ENCODE measurements around the gene KCNH3. TPM values are rescaled to one million over a fixed set of nuclear protein-coding genes. Genes with fewer than 3 reads are reported as not detected.

The KCNH3 gene
- polyA plus RNA-seq, 1 donor (not counting 4 experiments of a cell fraction or from before 2014, with no cell fraction given), result 0.08 TPM

DNA sequence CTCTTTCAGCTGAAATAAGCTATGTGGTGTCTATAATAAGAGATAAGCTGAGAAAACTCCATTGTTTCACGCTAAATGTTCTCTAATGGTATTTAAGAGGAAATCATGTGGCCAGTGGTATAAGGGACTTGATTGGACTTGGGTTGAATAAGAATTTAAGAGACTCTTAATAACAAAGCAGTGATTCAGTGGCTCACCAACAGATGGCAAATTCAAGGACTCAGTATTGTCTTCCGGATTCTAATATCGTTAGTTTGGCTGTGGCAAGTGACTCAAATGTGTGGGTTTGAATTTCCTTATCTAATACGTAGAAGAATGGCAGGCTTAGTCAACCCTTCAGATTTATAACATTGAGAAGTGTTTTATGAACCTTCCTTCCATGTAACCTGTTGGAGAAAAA, 49.1 kb upstream of the KCNH3 start:
- H4K20me1 ChIP-seq (ENCODE audit: control insufficient read depth, extremely low read depth, insufficient read depth, low read length), result no peaks in the 10 kb centered on the region
- no peaks in the 10 kb centered on the region for H3K9me3 ChIP-seq (ENCODE audit: control insufficient read depth, low read depth, low read length)
- H3K79me2 ChIP-seq (ENCODE audit: control insufficient read depth, insufficient read depth, low read length), result no peaks in the 10 kb centered on the region
- TF ChIP-seq EZH2 (IDR thresholded peaks at IDR 0.05; ENCODE audit: low read length), result no peak
- peak in 1 of 3 experiments; percentile 18 for TF ChIP-seq CTCF (optimal IDR thresholded peaks at IDR 0.05 in 1 of 3, IDR thresholded peaks at IDR 0.05 in 1 of 3, conservative IDR thresholded peaks at IDR 0.05 in 1 of 3; ENCODE audit: extremely low read depth in 1 of 3, insufficient read depth in 2 of 3, low read length in 3 of 3)
- H3K9ac ChIP-seq (ENCODE audit: control insufficient read depth, extremely low read depth, insufficient read depth, low read length), result peak overlapping the region; percentile 28
- dilution Hi-C loops (cut with MboI; ENCODE audit: extremely low pct_ligation_motif_present, low sequenced_read_pairs), result no loop called here
- H3K36me3 ChIP-seq (ENCODE audit: control insufficient read depth in 2 of 2, extremely low read depth in 1 of 2, insufficient read depth in 2 of 2, low read length in 2 of 2), result peaks cover 0 to 2% of the 10 kb centered on the region in 2 experiments
- FAIRE-seq (peak; percentile 81), DNase-seq (ENCODE audit: low read depth, low spot score) (no peak)
- H3K27ac ChIP-seq (ENCODE audit: control insufficient read depth, insufficient read depth, low read length), result peak overlapping the region; percentile 58
- peak overlapping the region; percentile 32 for H3K4me2 ChIP-seq (ENCODE audit: control insufficient read depth, extremely low read depth, insufficient read depth, low read depth, low read length)
- no peaks in the 10 kb centered on the region for H3K9me1 ChIP-seq (ENCODE audit: control insufficient read depth, extremely low read depth, insufficient read depth, low read length)
- H3K4me3 ChIP-seq (ENCODE audit: control insufficient read depth in 2 of 3, extremely low read depth in 1 of 3, insufficient read depth in 2 of 3, low read depth in 1 of 3, low read length in 3 of 3), result peak overlapping the region in 1 of 3 experiments; percentile 25
- H3K27me3 ChIP-seq (ENCODE audit: control insufficient read depth, extremely low read depth, insufficient read depth, low read length), result no peaks in the 10 kb centered on the region
- H2AFZ ChIP-seq (ENCODE audit: control insufficient read depth, low read length), result no peak overlapping the region
- H3K4me1 ChIP-seq (ENCODE audit: control insufficient read depth, extremely low read depth, insufficient read depth, low read length), result peaks cover 42% of the 10 kb centered on the region

GRCh38 chr12:49491823-49492222, 47.0 kb upstream of the KCNH3 start:
- no peak for FAIRE-seq
- Histone ChIP-seq H4K20me1 (ENCODE audit: control insufficient read depth, extremely low read depth, insufficient read depth, low read length) (no peaks in the 10 kb centered on the region), H3K9ac (ENCODE audit: control insufficient read depth, extremely low read depth, insufficient read depth, low read length) (no peak overlapping the region), H2AFZ (ENCODE audit: control insufficient read depth, low read length) (no peak overlapping the region), H3K79me2 (ENCODE audit: control insufficient read depth, insufficient read depth, low read length) (no peaks in the 10 kb centered on the region), H3K27ac (ENCODE audit: control insufficient read depth, insufficient read depth, low read length) (peak overlapping the region; percentile 60), H3K36me3 (ENCODE audit: control insufficient read depth in 2 of 2, extremely low read depth in 1 of 2, insufficient read depth in 2 of 2, low read length in 2 of 2) (peaks cover 2 to 6% of the 10 kb centered on the region in 2 experiments), H3K9me3 (ENCODE audit: control insufficient read depth, low read depth, low read length) (no peaks in the 10 kb centered on the region), H3K9me1 (ENCODE audit: control insufficient read depth, extremely low read depth, insufficient read depth, low read length) (no peaks in the 10 kb centered on the region), H3K4me1 (ENCODE audit: control insufficient read depth, extremely low read depth, insufficient read depth, low read length) (peaks cover 42% of the 10 kb centered on the region), H3K4me3 (ENCODE audit: control insufficient read depth in 2 of 3, extremely low read depth in 1 of 3, insufficient read depth in 2 of 3, low read depth in 1 of 3, low read length in 3 of 3) (no peak overlapping the region), H3K27me3 (ENCODE audit: control insufficient read depth, extremely low read depth, insufficient read depth, low read length) (no peaks in the 10 kb centered on the region), H3K4me2 (ENCODE audit: control insufficient read depth, extremely low read depth, insufficient read depth, low read depth, low read length) (peak overlapping the region; percentile 4)
- TF ChIP-seq EZH2 (IDR thresholded peaks at IDR 0.05; ENCODE audit: low read length) (no peak), CTCF (optimal IDR thresholded peaks at IDR 0.05 in 1 of 3, IDR thresholded peaks at IDR 0.05 in 1 of 3, conservative IDR thresholded peaks at IDR 0.05 in 1 of 3; ENCODE audit: extremely low read depth in 1 of 3, insufficient read depth in 2 of 3, low read length in 3 of 3) (no peak)
- DNase-seq (ENCODE audit: low read depth, low spot score), result no peak
- dilution Hi-C loops (cut with MboI; ENCODE audit: extremely low pct_ligation_motif_present, low sequenced_read_pairs), result no loop called here
